ENCODE data around the gene CLCN2. TPM values are rescaled to one million over a fixed set of nuclear protein-coding genes. Genes with fewer than 3 reads are reported as not detected.

CLCN2 gene
- total RNA-seq, 1 donor, result 4.3 TPM

- Histone ChIP-seq H3K27ac (ENCODE audit: low read depth, low read length) (peak overlapping the region; percentile 97), H3K27me3 (ENCODE audit: insufficient read depth, low read length) (no peaks in the 10 kb centered on the region), H2AFZ (ENCODE audit: low read length) (no peak overlapping the region), H3K79me2 (ENCODE audit: insufficient read depth, low read length) (peaks cover 71% of the 10 kb centered on the region), H3K4me3 (ENCODE audit: insufficient read depth, low read length) (peak overlapping the region; percentile 77), H4K20me1 (ENCODE audit: insufficient read depth, low read length) (peaks cover 40% of the 10 kb centered on the region), H3K4me2 (ENCODE audit: insufficient read depth, low read length) (peak overlapping the region; percentile 94), H3K4me1 (ENCODE audit: insufficient read depth, low read length) (peaks cover 63% of the 10 kb centered on the region), H3K9me3 (ENCODE audit: low read depth, low read length) (no peaks in the 10 kb centered on the region), H3K36me3 (ENCODE audit: insufficient read depth, low read length) (peaks cover 47% of the 10 kb centered on the region)
- DNase-seq (ENCODE audit: insufficient read length, low spot score, missing footprints), result peak; percentile 97
- TF ChIP-seq CTCF (IDR thresholded peaks at IDR 0.05; ENCODE audit: extremely low read depth, low read depth, low read length), result no peak
Observed at GRCh38 chr3:184335661-184336546, 25.5 kb downstream of the CLCN2 start.

GRCh38 chr3:184335291-184335660 is 26.1 kb downstream of the CLCN2 start:
- Histone ChIP-seq H3K79me2 (ENCODE audit: insufficient read depth, low read length) (peaks cover 67% of the 10 kb centered on the region), H3K4me3 (ENCODE audit: insufficient read depth, low read length) (peak overlapping the region; percentile 77), H3K27me3 (ENCODE audit: insufficient read depth, low read length) (no peaks in the 10 kb centered on the region), H3K4me2 (ENCODE audit: insufficient read depth, low read length) (peak overlapping the region; percentile 94), H3K27ac (ENCODE audit: low read depth, low read length) (peak overlapping the region; percentile 97), H3K4me1 (ENCODE audit: insufficient read depth, low read length) (peaks cover 57% of the 10 kb centered on the region), H3K9me3 (ENCODE audit: low read depth, low read length) (no peaks in the 10 kb centered on the region), H4K20me1 (ENCODE audit: insufficient read depth, low read length) (peaks cover 41% of the 10 kb centered on the region), H2AFZ (ENCODE audit: low read length) (no peak overlapping the region), H3K36me3 (ENCODE audit: insufficient read depth, low read length) (peaks cover 51% of the 10 kb centered on the region)
- no peak for TF ChIP-seq CTCF (IDR thresholded peaks at IDR 0.05; ENCODE audit: extremely low read depth, low read depth, low read length)
- no peak for DNase-seq (ENCODE audit: insufficient read length, low spot score, missing footprints)

GRCh38 chr3:184334470-184335158 is 26.8 kb downstream of the CLCN2 start:
- H4K20me1 ChIP-seq (ENCODE audit: insufficient read depth, low read length), result peaks cover 41% of the 10 kb centered on the region
- H3K9me3 ChIP-seq (ENCODE audit: low read depth, low read length), result no peaks in the 10 kb centered on the region
- H3K27me3 ChIP-seq (ENCODE audit: insufficient read depth, low read length), result no peaks in the 10 kb centered on the region
- TF ChIP-seq CTCF (IDR thresholded peaks at IDR 0.05; ENCODE audit: extremely low read depth, low read depth, low read length), result no peak
- peaks cover 58% of the 10 kb centered on the region for H3K36me3 ChIP-seq (ENCODE audit: insufficient read depth, low read length)
- H3K4me2 ChIP-seq (ENCODE audit: insufficient read depth, low read length), result no peak overlapping the region
- H3K27ac ChIP-seq (ENCODE audit: low read depth, low read length), result peak overlapping the region; percentile 97
- H3K79me2 ChIP-seq (ENCODE audit: insufficient read depth, low read length), result peaks cover 68% of the 10 kb centered on the region
- peaks cover 57% of the 10 kb centered on the region for H3K4me1 ChIP-seq (ENCODE audit: insufficient read depth, low read length)
- H2AFZ ChIP-seq (ENCODE audit: low read length), result no peak overlapping the region
- H3K4me3 ChIP-seq (ENCODE audit: insufficient read depth, low read length), result no peak overlapping the region
- peak; percentile 90 for DNase-seq (ENCODE audit: insufficient read length, low spot score, missing footprints)

GRCh38 chr3:184333700-184334099 is 27.7 kb downstream of the CLCN2 start:
- no peaks in the 10 kb centered on the region for H3K9me3 ChIP-seq (ENCODE audit: low read depth, low read length)
- TF ChIP-seq CTCF (IDR thresholded peaks at IDR 0.05; ENCODE audit: extremely low read depth, low read depth, low read length), result no peak
- peak overlapping the region; percentile 97 for H3K27ac ChIP-seq (ENCODE audit: low read depth, low read length)
- H3K79me2 ChIP-seq (ENCODE audit: insufficient read depth, low read length), result peaks cover 68% of the 10 kb centered on the region
- no peaks in the 10 kb centered on the region for H3K27me3 ChIP-seq (ENCODE audit: insufficient read depth, low read length)
- H4K20me1 ChIP-seq (ENCODE audit: insufficient read depth, low read length), result peaks cover 44% of the 10 kb centered on the region
- DNase-seq (ENCODE audit: insufficient read length, low spot score, missing footprints), result peak; percentile 65
- H2AFZ ChIP-seq (ENCODE audit: low read length), result no peak overlapping the region
- no peak overlapping the region for H3K4me2 ChIP-seq (ENCODE audit: insufficient read depth, low read length)
- H3K4me1 ChIP-seq (ENCODE audit: insufficient read depth, low read length), result peaks cover 55% of the 10 kb centered on the region
- peaks cover 67% of the 10 kb centered on the region for H3K36me3 ChIP-seq (ENCODE audit: insufficient read depth, low read length)
- H3K4me3 ChIP-seq (ENCODE audit: insufficient read depth, low read length), result no peak overlapping the region

Data from osteoblast (primary cell).